Esophagus mucosa (tissue), 1 donor: Measurements from ENCODE around the gene CD46. TPM values are rescaled to one million over a fixed set of nuclear protein-coding genes. Genes with fewer than 3 reads are reported as not detected.
"Not testable (repeated sequence)": the region's sequence is repeated elsewhere in the genome, so short reads cannot be mapped to it uniquely, and the experiment has no call there.

Source experiments
- ATAC-seq: fragments of 200-7000 bp; cut with Tn5 transposase; one replicate; pipeline ENCODE4 v1.9.1; 2020
- total RNA-seq: library from RNA; stranded (reverse); gene quantifications from one replicate; pipeline ENCODE4 v1.2.4, GENCODE V29; 2023
- donor health status: DM: yes; HTN: yes; CAD: no.

The CD46 gene
- 136 TPM for total RNA-seq

DNA sequence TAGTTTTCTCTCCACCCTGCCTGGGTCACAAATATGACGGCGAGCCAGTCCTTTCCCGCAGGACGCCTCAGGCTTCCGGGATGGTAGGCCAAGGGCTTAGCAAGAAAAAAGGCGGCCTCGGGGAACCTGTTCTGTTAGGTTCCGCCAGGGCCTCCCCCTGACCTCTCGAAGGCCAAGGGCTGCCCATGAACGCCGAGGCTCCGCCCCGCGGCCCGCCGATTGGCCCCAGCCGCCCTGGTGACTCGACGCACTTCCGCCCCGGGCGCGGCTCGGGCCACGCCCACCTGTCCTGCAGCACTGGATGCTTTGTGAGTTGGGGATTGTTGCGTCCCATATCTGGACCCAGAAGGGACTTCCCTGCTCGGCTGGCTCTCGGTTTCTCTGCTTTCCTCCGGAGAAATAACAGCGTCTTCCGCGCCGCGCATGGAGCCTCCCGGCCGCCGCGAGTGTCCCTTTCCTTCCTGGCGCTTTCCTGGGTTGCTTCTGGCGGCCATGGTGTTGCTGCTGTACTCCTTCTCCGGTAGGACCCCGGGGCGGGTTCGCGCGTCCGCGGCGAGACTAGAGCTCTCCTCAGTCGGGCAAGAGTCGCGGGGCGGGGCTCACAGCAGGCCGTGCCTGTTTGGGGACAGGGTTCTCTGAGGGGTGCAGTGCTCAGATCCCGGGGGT lies at the start of gene CD46:
TSS of gene CD46 (plus strand) at position 265 of the 666 bp plus-strand sequence. CDS start at position 424, 159 bp downstream.
- peak; percentile 97 for ATAC-seq

DNA sequence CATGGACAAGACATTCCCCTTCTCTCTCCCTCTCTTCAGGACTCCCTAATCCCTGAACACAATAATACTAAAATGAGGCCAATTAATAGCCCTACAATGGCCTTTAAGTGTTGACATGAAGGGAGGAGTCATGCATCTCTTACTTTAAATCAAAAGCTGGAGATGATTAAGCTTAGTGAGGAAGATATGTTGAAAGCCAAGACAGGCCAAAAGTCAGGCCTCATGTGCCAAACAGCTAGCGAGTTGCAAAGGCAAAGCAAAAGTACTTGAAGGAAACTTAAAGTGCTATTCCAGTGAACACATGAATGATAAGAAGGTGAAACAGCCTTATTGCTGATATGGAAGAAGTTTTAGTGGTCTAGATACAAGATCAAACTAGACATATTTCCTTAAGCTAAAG lies 49.5 kb upstream of the CD46 start:
- no peak for ATAC-seq

DNA sequence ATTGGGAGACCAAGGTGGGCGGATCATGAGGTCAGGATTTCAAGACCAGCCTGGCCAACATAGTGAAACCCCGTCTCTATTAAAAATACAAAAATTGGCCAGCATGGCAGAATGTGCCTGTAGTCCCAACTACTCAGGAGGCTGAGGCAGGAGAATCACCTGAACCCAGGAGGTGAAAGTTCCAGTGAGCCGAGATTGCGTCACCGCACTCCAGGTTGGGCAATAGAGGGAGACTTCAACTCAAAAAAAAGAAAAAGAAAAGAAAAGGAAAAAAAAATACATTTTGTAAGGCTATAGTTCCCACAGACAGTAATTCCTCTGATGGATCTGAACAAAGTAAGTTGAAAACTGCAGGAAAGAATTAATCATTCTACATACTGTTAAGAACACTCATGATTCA lies 48.1 kb upstream of the CD46 start:
- no peak for ATAC-seq

DNA sequence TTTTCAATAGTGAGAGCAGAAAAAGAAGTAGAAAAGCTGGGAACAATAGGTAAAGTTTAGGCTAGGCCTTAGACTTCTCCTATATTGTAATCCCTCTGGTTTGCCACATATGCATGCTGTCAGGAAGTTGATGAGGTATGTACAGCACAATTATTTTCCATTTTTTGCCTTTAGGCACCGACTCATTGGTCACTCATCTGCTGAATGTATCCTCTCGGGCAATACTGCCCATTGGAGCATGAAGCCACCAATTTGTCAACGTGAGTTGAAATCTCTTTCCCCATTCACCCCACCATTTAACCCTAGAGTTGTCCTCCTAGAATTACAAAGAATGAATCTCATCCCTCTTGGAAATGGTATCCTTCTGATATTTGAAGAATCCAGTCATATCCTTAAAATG lies 43.9 kb upstream of the CD46 start:
- not testable (repeated sequence) for ATAC-seq

DNA sequence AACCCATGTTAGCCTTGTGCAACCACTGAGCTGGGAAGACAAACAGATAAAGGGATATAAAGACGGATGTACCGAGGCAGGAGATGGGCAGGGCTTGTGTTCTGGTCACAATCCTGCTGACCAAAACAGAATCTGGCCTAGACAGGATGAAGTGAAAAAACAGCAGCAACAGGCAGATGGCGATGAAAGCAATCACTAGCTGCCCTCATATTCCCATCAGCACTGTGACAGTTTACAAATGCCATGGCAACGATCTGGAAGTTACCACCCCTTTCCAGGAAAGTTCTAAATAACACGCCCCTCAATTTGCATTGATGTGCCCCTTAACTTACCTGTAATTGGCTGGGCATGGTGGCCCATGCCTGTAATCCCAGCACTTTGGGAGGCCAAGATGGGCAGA lies 40.6 kb upstream of the CD46 start:
- no peak for ATAC-seq

DNA sequence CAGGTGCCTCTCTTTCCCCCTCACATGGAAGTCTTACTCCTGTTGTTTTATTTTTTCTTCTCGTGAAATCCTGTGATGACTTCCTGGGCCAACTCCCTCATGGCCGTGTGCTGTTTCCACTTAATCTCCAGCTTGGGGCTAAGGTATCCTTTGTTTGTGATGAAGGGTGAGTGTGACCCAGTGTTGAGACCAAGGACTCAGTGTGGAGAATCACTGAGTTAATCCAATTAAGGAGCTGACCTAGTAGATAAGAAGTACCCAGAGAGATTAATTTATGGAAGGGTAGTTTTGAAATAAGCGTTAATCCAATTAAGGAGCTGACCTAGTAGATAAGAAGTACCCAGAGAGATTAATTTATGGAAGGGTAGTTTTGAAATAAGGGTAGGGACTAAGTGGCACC lies 39.2 kb upstream of the CD46 start:
- ATAC-seq, result not testable (repeated sequence)

DNA sequence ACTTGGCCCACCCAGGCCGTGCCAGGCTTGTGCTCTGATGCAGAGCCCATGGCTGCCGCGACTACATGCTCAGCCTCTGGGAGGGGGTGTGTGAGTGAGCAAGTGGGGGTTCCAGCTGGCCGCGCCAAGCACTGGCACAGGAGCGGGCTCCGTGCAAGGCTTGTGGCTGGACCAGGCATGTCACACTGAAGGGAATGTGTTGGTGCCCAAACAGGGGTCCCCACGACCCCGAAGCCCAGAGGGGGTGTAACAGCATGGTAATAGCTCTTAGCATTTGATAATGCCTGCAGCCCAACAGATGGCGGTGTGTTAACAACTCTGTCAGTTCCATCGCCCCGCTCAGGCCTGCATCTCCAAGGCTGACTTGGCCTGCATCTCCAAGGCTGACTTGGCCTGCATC lies 38.3 kb upstream of the CD46 start:
- no peak for ATAC-seq

DNA sequence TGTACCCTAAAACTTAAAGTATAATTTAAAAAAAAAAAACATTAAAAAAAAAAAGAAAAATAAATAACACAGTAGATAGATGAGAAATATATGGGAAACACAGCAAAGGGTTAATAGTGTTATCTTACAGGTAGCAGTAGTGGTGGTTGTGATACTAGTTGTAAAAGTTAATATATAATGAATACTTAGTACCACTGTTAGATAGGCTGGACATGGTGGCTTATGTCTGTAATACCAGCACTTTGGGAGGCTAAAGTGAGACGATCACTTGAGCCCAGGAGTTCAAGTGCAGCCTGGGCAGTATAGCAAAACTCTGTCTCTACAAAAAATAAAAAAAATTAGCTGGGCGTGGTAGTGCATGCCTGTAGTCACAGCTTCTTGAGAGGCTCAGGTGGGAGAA lies 32.6 kb upstream of the CD46 start:
- ATAC-seq, result no peak

DNA sequence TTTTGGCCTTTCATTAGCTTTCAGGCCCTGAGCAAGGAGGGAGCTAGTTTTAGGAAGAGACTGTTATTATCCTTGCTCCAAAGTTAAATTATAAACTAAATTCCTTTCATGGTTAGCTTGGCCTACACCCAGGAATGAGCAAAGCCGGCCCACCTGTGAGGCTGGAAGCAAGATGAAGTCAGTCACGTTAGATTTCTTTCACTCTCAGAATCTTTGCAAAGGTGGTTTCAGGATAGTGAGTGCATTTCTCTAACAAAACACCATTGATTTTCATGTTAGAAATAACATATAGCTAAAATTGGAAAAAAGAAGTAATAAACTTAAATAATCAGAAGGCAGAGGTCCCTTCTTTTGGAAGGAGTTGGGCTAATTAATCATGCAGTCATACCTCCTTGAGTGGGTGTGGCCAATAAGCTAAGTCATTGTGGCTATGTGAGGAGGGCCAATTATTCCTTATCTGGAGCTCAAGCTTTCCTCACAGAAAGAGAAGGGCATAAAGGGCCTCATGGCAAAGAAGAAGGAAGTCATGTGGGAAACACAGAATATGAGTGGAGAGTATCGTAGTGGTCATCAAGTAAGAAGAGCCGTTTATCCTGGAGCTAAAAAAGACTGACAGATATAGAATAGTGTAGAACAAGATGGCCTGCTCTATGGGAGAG lies 23.5 kb upstream of the CD46 start:
- ATAC-seq, result not testable (repeated sequence)

DNA sequence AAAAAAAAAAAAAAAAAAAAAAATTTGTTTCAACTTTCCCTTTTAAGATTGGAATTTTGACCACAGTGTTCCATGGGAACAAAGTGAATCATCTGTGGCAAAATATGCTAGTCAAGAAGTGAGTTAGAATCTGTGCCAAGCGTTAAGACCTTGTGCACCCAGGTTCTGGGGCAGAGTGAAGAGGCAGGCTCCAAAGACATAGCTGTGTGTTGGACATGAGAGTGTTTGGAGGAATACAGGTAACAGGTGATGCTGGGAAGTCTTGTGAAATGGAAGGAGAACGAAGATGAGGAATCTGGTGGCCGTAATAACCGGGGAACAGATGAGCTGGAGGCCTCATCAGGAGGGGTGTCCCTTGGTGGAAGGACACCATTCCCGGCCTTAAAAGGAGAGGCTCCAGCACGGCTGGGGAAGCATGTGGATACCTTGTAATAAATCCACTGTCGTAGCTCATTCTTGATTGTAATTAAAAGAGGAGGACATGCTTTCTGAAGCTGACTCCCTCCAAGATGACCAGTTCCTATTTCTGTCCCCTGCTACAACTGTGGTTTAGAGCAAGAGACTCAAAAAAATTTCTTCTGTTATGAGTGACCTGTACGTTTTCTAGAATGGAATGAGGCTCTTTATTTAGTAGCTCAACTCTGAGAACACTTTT lies 14.2 kb upstream of the CD46 start:
- not testable (repeated sequence) for ATAC-seq

DNA sequence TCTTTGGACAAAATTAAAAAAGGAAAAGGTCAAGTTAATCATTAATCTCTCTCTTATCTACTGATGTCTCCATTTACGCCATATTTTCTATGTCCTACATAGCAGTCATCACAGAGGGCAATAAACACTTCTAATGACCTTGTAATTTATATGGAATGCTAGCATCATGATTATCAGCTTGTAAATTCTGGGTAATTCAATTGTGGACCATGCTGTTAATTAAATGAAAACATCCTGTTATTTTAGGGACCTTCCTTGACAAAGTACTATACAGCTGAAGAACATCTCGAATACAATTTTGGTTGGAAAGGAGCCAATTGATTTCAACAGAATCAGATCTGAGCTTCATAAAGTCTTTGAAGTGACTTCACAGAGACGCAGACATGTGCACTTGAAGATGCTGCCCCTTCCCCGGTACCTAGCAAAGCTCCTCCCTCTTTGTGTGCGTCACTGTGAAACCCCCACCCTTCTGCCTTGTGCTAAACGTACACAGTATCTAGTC lies 13.6 kb upstream of the CD46 start:
- ATAC-seq, result not testable (repeated sequence)

DNA sequence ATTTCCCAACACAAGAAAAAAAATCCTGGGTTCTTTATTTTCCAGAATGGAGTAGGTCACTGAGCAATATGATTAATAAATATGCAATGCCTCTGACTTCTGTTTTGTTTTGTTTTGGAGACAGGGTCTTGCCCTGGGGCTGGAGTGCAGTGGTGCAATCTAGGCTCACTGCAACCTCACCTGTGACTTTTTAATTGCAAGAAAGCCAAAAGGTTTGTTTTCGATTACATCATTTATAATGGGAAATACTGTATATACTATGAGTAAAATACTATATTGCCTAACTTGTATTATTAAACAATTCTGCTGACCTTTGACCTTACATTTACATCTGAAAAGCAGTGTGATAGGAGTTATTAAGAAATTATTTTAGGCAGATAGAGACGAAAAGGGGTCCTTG lies 11.6 kb upstream of the CD46 start:
- ATAC-seq, result peak; percentile 38

DNA sequence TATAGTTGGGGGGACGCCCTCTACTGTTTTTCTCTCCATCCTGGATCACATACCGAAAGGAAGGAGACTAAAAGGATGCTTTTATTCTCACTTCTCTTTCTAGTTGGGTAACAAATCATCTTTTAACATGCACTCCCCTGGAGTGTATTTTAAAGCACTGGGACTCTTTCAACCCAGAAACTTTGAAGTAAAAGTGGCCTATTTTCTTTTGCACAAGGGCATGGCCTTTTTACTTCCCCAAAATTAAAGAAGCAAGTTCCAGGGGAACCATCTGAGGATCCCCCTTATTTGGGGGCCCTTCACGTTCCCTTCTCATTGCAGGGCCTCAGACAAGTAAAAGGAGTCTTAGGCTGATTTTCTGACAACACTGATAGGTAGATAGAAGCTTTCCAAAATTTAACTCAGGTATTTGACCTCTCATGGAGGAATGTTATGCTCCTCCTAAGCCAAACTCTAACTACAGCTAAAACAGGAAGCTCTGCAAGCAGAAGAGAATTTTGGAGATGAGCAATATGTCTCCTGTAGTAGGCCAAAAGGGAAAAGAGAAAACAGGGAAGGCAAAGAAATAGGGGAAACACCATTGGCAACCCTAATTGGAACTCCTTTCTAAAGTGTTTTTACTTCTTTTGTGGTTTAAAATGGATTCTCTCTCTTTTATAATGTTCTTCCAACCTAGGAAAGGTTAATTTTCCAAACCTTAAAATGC lies 8.9 kb upstream of the CD46 start:
- ATAC-seq, result no peak

DNA sequence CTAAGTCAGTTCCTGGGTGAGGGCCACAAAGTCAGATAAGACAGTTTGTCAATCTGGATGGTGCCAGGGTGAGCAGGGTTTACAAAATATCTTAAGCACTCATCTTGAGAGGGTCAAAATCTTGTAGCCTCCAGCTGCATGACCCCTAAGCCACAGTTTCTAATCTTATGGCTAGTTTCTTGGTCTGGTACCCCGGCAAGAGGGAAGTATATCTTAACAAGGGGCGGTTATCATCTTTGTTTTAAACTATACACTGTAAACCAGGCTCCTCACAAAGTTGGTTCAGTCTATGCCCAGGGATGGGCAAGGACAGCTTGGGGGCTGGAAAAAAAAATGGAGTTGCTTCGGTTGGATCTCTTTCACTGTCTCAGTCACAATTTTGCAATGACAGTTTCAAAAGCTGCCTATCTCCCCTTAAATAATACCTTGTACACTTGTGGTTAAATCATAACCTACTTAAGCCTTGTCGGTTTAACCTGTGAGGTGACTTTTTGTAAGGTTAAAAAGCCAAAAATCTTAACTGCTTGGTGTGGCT lies 7.8 kb upstream of the CD46 start:
- no peak for ATAC-seq

DNA sequence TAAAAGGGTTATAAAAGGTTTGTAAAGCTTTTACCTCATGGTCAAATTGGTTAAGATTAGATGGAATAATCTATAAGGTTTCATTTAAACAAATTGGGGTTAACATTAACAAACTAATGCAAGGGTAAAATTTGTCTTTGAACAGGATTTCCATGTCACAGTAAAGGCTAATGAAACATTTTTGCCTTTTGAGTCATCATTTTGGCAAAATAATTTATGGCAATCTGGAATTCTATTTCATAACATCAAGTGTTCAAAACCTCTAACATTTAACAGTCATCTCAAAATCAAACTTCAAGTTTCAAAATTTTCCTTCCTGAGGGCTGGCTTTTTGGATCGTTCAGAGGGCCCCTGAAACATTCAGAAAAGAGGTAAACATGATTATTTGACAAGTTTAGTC lies 6.6 kb upstream of the CD46 start:
- ATAC-seq, result no peak

DNA sequence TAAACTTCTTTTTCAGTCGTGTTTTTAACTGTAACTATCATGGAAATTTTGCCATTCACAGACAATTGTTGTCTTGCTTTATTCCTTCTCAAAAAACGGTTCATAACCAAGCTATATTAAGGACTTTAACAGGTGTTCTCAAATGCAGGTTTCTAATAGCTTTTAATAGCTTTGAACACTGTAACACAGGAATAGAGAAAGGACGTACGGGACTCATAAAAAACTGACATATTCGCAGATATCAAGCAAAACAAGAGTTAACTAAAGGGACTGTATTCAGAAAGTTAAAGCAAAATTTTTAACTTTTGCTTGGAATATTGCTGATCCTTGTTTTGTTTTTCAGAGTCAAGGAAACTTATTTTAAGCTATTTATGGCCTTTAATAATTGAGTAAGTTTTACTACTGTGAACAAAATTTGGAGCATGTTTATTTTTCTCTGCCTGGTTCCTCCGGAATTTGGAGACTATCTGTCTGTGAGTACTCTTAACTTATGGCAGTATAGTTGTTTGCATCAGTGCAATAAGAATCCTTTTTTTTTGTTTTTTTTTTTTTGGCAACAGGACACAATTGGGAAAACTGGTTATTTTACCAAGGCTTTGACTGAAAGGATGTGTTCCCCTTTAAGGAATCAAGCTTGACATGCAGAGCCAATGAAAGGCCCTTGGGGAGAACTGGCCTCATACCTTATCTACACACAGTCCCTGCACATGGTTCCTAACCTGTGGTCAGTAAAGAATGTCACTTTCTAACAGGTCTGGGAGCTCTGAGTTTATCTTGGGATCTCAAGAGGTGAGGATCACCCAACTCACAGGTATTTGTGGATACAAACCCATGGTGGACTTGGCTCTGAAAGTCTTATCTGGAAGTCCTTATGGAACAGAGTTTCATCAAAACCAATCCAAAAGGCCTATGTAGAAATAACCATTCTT lies 5.8 kb upstream of the CD46 start:
- no peak for ATAC-seq

DNA sequence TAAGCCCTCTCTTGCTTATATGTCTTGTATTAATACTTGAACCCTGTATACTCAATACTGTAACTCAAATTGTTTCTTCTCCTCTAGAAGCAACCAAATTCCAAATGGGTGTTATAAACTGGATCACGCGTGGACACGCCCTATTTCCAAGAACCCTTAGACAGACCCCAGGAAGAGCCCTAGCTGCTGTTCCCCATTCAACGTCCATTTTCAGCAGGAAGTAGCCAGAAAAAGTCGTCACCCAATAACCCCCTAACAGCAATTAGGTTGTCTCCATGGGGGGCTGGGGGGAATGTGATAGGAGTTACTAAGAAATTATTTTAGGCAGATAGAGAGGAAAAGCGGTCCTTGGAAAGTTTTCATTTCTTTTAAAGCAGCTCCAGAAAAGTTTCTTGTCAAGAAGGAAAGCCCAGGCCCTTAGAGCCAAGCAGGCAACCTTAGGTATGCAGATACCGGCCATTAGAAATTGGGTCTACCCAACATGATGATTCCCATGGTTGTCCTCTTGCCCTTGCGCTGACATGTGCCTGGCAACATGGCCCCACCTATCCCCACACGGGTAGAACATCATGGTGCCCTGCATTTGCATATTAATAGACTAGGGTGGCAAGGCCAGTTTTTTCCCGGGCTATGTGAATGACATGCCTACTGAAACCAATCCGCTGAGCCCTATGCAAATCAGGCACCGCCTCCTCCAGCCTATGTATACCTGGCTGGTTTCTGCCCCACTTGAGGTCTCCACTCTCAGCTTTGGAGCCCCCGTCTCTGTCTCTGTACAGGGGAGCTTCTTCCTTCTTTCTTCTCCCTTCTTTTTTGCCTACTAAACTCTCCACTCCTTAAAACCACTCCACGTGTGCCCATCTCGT lies 4.0 kb upstream of the CD46 start:
- ATAC-seq, result no peak

DNA sequence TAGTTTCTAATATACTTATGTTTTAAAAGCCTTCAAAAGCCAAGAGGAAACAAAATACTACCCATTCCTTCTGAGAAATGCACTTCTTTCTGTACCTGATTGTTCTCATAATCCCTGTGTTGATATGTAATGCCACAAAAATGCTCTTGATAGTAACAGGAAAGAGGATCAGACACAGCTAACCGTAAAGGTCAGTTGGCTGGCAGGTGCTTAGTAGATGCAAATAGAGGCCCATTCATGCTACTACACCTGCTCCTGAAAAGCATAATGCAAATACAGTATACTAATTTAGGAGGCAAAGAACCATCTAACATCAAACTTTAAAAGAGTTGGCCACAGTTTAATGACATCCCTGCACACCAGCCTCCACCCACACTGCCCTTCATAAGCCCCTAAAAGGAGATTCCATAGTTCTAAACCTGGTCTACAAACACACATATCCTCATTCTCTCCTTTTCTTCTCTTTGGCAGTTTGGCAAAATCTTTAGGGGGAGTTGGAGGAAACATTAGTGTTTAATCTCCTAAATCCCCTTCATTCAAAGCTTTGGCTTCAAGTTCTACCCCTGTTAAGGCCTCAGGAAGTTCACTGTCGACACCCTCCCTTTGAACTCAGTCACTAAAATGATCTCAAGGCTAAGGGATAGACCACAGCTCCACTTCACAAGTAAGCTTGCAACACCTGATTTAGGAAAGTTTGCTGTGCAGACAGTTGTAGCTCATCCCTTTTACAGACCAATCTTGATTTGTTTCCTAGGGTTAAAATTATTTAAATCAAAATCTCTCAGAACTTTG lies 2.9 kb upstream of the CD46 start:
- no peak for ATAC-seq

DNA sequence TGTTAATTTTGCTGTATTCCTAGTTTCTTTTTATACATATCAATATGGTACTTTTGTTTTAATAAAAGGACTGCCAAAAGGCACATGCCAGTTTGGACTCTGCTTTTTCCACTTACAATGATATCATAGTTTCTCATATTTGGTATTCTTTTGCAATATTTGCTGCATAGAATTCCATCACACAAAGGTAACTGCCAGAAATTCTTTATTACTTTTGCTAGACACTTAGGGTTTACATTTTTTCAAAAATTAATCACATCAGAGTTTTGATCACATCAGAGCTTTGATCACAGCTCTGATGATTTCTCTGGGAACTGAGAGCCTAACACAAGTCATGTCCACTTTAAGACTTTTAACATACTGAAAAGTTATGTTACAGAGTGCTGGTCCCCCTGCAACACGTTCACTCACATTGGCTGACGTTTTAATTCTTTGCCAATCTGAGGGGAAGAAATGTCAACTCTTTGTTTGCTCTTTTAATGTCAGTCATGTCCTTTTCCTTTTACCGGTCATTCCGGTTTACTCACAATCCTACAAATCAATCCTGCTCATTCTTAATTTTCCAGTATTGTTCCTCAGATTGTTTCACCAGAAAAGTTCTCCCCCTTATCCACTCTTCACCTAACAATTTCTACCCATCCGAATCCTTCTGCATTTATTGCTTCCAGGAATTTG lies 1.1 kb upstream of the CD46 start:
- ATAC-seq, result no peak
